HG03066 (cell line): ENCODE results near the gene P3H2.

Experiments
- ATAC-seq: cut with Tn5 transposase; IDR thresholded peaks from one replicate; pipeline ENCODE4 v1.9.1; 2021; ENCODE audit warnings: low read depth; ENCODE audit not compliant: unreplicated experiment

Gene P3H2

DNA sequence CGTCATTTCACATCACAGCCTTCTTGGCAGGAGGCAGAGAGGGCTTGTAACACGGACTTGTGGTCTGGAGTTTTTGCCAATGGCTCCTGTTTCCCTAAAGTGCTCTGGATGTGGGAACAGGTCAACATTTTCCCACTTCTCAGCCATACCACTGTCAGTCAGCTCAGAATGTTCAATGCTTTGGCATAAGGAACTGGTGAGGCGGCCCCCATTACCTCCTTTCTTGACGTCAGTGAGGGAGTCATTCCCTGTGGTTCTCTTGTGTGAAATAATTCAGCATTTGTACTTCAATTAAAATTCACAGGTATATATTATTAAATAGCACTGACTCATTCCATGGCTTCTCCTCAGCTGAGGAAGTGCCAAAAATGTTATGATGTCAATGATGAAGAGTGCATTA, 167.1 kb downstream of the P3H2 start:
- no peak for ATAC-seq

DNA sequence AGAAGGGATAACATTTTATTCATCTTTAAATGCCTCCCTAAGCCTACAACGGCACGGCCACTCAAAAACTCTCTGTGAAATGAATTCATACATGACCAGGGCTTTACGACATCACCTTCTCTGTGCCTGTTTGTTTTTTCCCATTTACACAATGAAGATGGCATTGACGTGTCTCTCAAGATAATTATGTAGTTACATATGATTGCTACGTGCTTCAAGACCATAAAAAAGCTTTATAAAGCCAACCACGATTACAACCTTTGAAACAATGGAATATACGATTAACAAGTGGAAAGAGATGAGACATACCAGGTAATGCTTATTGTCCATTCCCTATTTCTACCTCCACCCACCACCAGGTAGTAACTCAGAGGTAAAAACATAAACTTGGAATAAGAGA, 168.4 kb downstream of the P3H2 start:
- no peak for ATAC-seq

DNA sequence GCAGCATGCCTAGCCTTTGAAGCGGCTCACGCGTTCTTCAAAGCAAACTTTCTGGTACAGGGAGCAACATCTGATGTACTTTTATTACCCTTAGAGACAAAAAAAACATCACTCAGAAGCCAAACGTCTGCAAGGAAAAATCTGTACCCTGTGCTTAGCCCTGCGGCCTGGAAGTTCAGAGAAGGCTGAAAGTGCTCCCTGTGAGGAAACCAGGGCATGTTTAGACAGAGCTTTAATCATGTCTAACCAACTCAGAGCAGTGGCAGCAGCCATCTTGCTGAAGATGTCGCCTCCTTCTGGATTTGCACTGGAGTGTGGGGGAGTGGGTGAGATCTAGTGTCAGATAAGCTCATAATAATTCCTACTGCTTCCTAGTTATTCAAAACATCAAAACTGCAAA, 170.4 kb downstream of the P3H2 start:
- ATAC-seq: no peak

DNA sequence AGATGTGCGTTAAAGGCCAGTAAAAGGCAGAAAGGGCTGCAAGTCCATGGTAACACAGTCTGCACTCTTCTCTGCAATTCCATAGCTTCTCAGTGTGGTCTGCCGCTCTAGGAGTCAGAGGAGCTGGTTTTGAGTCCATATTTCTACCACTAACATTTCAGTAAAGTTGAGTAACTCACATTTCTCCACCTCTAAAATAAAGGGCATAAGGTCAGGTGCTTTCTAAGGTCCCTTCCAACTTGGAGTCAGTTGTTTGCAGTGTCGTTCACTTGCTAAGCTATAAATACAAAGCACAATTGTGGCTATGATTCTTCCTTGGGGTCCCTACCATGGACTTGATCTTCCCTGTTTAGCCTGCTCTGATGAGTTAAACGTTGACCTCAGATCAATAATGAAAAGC, 171.1 kb downstream of the P3H2 start:
- ATAC-seq: no peak

DNA sequence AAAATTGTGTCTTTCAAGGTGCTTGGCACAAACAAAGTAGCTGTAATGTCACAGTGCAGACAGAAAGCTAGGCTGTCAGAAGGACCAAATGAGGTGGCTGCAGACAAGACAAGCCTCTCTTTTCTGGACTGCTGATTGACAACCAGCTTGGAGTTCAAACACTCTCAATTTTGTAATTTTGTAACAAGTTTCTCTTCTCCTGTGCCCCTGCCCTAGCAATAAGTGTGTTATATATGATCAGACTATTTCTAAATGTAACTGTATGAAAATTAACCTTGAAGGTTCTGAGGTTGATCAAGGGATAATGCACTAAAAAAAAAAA, 172.0 kb downstream of the P3H2 start:
- ATAC-seq: no peak

DNA sequence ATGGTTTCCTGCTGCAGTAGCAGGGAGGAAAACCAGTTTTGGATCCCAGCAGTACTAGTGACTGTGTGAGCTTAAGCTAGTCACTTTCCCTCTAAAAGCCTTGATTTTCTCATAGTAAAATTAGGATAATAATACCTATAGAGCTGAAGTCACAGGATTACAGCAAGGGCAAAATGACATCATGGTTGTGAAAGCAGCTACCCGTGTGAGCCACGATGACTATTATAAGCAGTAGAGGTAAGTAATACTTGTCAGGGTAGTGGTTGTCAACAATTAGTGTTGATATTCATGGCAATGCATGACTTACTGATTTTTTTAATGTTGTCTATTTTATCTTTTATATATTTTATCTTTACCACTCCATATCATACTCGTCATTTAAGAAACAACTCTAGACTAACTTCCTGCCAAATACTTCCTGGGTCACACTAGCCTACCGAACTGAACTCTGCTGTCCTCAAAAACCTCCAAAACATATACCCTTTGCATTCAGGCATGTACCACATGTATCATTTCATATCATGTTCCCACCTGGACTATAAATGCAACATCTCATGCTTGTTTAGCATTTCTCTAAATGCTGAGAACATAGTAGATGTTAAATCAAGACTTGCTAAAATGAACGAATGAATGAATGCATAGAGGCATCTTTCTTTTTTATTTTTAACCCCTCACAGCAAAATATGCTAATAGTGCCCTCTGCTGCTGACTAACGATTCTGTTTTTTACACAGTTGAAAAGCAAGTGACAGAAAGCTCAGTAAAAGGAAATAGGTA, 172.6 kb downstream of the P3H2 start:
- ATAC-seq: no peak

DNA sequence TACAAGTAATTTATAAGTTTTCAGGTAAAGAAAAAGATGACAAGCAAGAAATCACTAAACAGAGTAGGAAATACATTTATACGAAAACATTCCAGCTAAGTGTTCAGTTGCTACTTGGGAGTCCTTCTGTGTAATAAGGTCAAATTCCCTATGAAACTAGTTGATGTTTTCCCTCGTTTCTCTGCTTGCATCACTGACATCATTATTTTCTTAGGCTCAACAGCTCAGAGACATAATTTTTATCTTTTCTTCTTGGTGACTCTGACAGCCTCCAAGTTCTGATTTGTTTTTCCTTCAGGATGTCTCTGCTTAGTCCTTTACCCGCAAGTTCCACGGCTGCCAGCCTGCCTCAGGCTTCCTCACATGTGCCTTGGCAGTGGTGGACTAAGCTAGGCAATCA, 173.6 kb downstream of the P3H2 start:
- no peak for ATAC-seq

DNA sequence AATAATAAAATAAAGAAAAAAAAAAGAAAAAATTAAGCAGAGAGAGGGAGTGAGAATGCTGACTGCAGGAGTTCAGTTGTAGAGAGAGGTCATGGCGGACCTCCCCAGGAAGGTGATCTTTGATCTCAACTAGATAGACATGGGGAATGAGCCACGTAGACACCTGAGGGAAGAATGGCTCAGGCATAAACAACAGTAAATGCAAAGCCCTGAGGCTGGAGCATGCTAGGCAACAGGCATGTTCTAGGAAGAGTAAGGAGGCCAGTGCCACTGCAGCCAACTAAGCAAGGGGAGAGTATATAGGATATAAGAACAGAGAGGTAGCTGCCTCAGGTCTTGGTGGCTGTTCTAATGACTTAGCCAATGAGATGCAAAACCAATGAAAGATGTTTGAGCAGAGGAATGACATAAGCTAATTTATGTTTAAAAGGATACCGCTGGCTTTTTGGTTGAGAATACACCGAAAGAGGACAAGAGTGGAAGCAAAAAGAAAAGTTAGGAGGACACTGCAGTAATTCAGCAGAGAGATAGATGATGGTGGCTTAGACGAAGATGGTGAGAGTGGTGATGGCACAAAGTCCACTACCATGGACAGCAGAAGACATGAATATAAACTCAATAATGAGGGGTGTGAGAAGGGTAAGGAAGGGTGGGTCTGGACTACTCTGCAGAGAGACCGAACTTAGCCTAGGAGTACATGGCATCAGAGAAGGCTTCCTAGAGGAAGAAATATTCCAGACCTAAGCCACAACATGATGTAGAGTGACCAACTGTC, 174.6 kb downstream of the P3H2 start:
- ATAC-seq: no peak

DNA sequence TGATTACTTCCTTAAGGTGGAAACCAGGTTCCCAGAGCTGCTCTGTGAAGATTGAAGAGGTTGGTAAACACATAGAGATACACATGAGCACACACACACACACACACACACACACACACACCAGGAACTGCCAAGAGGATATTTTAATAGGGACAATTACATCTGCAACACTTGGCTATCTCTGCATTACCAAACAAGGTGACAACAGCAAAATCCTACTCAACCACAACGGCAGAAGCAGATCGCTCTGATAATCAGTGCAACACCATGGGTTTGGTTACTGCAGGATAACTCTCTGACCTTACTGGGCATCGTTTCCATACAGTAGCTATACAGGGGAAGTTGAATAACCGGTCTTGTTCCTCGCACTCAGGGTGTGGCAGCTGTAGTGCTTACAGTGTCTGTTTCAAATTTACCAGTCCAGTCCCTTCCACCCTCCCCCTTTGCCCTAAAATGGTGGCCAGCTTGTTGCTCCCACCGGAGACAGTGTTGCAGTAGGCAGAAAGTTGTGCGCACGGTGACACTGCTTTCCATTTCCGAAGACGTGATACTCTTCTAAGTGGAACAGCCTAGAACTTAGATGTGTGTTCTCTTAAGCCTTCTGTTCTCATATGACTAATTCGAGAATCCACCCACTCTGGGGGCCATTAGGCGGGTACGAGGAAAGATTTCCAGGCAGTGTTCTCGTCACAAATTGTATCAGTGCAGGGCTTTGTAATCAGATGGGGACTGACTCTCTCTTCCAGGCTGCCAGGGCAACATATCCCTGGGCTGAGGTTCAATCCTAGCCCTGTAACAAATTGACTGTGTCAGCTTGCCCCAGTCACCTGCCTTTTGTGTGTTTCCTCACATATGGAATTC, 176.2 kb downstream of the P3H2 start:
- ATAC-seq: no peak

DNA sequence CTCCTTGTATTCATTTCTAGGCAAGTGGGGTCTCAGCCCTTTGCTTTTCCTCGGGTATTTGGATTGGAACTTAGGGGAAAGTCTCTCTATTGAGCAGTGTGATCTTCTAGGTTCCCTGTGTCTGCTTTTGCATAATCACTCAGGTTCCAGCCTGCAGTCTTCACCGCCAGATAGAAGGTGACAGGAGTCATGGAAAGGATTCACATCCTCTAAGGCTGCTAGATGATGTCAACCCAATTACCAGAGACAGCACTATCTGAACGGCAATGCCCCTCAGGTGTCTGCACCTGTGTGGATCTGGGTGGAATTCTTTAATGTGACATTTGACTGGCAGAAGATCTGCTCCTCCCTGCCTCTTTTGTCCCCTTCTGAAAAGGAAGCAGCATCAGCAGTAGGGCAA, 177.7 kb downstream of the P3H2 start:
- ATAC-seq: no peak

DNA sequence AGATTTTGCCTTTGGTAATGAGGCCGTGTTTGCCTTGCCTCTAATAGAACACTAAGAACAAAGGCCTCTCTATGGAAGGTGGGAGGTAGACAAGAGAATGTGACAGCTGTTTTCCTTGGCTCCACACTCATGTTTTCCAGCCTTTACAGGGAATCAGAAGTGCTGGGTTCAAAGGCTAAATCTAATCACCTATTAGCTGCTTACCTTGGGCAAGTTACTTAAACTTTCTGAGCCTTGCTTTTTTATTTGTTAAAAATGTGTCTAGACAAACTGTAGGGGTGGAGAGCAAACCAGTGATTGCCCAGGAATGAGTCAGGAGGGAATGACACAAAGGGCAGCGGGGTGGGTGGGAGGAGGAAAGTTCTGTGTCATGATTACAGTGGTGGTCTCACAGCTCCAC, 179.0 kb downstream of the P3H2 start:
- no peak for ATAC-seq

DNA sequence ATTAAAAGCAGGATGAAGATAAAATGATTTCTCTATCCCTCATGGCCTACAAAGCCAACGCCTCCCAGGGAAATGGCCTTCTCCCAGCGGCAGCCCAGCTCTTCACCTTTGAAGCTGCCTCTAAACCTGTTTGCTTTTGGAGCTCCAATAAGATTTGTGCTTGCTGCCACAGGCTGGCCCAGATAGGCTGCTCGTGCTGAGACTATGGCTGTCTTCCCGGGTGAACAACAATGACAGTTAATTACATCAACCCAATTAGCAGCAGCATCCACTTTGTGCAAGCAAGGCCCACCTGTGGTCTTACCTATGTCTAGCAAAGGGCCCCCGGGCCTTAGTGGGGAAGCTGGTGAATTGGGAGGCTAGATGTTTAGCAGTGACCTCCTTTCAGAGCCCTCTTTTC, 179.6 kb downstream of the P3H2 start:
- no peak for ATAC-seq

DNA sequence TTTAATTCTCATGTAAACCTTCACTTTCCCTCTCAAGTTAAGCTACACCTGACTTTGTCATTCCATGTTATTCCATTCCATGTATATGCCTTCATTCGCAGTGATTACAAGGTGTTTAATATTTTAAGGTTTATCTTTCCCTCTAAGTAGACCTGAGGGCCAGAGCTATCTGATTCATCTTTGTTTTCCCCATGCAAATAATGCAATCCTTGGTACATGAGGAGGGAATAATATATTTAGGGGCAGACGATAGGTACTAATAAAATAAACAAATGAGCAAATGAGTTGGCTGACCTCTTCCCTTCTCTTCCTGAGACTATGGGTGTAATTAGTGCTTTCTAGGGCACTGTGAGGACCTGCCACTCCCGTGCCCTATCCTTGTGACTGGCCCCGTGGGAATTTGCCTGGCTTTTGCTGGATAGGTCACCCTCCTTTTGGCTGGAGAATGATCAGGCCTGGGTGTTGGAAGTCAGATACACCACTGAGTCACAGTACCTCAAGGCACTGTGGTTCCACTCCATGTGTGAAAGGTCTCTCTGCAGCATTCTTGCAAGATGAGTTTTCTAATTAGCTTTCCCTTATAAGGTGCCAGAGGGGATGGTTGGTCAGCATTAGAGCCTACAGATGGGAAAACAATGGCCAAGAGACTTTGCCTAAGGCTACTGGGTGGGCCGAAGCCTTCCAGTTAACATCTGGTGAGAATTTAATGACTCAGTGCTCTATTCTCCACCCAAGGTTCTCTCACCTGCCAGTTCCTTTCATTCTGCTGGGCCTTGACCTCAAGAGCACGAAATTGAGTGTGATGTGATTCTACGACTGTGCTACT, 183.2 kb downstream of the P3H2 start:
- ATAC-seq: no peak

DNA sequence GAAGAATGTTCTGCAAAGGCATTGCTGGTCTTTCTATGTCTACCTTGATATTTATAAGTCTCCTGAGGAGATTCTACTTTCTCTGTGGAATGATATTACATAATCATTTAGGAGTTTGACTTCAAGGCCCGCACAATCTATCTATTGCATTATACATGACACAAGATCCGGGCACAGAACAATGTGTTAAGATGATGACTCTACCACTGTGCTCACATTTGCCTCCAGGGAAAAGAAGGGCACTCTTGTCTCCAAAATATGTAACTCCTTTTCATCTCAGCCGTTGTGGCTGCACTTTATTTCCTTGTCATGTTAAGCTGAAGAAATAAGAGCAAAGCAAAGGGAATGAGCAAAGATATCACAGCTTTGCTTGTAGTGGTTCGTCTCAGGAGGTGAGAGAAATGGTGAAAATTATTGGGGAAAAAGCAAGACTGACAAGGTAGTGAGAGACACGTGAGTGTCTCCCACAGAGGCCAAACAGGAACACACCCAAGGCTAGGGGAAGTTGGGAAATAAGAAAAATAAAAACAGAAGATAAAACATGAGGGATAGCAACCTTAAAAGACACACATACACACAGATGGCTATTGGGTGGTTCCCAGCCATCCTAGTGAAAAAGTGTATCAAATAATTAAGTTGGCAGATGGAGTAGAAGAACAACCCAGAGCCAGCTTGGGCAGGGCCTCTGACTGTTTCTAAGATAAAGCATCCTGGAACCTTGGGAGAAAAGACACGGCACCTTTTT, 184.3 kb downstream of the P3H2 start:
- no peak for ATAC-seq

DNA sequence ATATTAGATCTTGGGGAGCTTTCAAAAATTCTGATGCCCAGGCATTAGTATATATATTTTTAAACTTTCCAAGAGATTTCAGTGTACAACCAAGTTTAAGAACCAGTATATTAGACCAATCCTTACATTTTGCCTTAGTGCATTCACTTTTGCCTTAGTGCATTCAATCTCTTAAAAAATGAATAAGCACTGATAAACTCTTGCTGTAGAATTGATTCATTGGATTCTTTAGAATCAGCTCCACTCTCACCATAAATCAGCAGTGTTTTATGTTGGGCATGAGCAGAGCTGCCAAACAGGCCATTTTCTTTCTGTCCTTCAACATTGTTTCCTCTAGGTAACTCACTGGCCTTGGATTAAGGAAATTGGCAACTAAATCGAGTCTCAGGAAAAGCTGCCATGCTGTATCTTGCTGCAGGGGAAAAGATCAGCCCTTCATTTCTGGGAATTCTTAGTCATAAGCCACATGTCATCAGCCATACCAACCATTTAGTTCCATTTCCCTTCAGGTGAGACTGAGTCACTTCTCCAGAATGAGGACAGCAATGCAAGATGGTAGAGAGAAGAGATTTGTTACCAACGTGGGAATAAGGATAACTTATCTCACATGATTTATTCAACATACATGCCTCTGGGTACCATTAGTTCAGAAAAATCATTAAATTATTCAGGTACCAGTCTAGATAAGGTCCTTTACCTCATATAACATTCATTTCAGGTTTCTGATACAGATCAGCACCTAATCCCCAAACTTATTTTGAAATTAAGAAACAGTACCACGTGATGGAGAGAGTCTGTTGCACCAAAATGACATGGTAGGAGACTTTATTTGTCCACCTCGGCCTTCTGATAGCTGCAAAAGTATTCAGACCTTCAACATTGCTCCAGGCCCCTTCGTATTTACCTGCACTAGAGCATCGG, 192.5 kb downstream of the P3H2 start:
- no peak for ATAC-seq

DNA sequence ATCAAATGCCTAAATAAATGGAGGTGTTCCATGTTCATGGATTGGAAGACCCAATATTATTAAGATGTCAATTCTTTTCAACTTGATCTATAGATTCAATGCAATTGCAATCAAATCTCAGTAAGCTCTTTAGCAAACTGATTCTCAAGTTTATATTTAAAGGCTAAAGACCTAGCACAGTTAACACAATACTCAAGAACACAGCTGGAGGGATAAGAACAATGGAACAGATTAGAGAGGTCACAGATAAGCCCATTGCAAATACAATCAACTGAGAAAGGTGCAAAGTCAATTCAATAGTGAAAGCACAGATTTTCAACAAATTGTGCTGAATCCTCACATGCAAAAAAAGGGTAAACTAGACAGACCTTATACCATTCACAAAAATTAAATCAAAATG, 198.9 kb downstream of the P3H2 start:
- no peak for ATAC-seq

DNA sequence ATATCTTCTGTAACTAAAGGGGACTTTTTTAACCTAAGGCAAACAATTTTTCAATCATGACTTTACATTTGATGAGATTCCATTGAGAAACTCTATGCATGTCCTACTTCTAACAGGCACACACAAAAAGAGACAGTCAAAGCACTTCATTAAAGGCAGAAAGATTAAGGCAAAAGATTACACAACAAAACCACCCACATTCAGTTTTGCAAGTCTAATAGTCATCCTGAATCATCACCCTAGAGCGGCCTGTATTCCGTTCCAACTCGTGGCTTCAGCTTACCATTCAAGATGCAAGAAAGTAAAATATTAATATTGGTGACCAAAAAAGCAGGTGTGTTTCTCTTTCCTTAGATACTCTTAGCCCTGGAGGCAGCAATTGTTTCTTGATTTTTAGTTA, 205.9 kb downstream of the P3H2 start:
- ATAC-seq: no peak

DNA sequence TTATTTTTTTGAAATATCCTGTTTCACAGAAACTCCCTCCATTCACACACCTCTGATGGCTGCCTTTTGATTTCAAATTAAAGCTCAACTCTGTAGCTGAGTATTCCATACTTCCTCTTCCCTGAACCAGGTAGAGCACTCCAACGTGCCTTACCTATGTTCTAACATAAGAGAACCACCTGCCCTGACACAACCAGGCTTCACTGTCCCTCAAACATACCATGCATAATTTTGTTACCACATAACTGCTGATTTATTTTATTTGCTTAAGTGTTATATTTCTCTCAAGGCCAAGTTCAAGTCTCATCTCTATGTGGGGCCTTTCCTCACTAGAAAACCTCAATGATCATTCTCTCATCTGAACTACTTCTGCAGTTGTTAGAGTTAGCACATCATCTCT, 209.7 kb downstream of the P3H2 start:
- no peak for ATAC-seq

DNA sequence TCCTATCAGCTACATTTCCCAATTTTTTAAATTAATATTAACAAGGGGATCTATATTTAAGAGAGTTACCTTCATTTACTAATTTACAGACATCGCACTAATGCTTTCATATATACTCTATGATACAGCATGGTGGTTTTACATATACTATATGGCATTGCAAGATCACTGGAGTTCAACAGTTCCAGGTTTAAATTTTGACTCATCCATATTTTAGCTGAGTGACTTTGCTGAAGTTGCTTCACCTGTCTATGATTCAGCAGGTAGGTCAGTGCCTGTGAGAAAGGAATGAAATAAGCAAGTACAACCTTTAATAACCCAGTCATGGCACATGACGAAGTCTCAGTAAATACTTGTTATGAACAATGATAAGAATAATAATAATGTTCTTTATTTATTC, 211.1 kb downstream of the P3H2 start:
- no peak for ATAC-seq
